HG03135 (cell line): ENCODE data around the gene BBLN.

ENCODE experiments used
- ATAC-seq: cut with Tn5 transposase; IDR thresholded peaks from one replicate; pipeline ENCODE4 v1.9.1; 2021; ENCODE audit warnings: mild to moderate bottlenecking, moderate library complexity; ENCODE audit not compliant: unreplicated experiment

BBLN gene

GRCh38 chr9:128188209-128188608 lies 28.1 kb downstream of the BBLN start:
- ATAC-seq: no peak

GRCh38 chr9:128190013-128190412 lies 29.9 kb downstream of the BBLN start:
- no peak for ATAC-seq

GRCh38 chr9:128190516-128191405 lies 30.7 kb downstream of the BBLN start:
- peak; percentile 23 for ATAC-seq

GRCh38 chr9:128191406-128192046 lies 31.5 kb downstream of the BBLN start, which contains the start of gene CIZ1:
CIZ1 (minus strand) TSS chr9:128191572; CDS start chr9:128190857, 715 bp downstream.
- ATAC-seq: peak; percentile 72

DNA sequence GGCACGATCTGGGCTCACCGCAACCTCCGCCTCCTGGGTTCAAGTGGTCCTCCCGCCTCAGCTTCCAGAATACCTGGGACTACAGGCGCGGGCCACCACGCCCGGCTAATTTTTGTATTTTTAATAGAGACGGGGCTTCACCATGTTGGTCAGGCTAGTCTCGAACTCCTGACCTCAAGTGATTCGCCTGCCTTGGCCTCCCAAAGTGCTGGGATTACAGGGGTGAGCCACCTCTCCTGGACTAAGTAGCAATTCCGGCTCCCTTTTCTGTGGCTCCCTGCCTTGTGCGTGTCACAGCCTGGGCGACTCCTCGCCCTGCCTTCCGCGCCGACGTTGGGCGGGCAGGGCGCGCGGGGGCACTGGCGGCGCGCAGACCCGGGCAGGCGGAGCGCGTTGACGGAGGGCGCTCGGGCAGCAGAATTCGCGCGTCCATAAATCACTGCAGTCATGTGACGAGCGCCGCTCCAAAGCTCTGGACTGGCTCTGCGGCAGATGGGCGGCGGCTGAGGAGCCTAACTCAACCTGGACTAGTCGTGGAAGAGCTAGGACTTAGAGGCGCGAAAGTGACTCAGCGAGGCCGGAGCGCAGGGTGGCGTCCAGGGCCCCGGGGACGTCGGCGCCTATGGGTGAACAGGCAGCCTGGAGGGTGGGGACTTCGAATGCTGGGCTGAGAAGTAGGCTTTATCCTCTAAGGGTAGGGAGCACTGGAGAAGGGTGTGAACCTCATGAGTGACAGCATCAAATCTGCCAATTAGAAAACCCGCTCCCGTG lies 32.7 kb downstream of the BBLN start:
- peak; percentile 55 for ATAC-seq

DNA sequence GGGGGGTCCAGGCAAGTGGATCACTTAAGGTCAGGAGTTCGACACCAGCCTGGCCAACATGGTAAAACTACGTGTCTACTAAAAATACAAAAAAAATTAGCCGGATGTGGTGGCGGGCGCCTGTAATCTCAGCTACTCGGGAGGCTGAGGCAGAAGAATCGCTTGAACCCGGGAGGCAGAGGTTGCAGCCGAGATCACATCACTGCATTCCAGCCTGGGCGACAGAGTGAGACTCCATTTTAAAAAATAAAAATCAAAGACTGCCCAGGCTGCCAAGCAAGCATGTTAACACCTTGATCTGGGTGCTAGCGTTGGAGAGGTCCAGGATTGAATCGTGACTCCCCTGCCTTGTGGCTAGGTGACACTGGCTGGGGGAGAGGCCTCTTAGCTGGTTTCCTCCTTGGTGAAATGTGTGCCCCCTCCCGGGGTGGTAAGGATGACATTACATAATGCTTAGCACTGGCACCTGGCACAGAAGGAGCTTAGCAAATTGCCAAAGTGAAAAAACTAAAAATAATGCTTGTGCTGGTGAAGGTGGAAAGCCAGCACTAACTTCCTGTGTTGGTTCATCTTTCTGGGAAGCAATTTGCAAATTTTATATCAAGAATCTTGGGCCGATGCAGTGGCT lies 33.5 kb downstream of the BBLN start:
- ATAC-seq: no peak

DNA sequence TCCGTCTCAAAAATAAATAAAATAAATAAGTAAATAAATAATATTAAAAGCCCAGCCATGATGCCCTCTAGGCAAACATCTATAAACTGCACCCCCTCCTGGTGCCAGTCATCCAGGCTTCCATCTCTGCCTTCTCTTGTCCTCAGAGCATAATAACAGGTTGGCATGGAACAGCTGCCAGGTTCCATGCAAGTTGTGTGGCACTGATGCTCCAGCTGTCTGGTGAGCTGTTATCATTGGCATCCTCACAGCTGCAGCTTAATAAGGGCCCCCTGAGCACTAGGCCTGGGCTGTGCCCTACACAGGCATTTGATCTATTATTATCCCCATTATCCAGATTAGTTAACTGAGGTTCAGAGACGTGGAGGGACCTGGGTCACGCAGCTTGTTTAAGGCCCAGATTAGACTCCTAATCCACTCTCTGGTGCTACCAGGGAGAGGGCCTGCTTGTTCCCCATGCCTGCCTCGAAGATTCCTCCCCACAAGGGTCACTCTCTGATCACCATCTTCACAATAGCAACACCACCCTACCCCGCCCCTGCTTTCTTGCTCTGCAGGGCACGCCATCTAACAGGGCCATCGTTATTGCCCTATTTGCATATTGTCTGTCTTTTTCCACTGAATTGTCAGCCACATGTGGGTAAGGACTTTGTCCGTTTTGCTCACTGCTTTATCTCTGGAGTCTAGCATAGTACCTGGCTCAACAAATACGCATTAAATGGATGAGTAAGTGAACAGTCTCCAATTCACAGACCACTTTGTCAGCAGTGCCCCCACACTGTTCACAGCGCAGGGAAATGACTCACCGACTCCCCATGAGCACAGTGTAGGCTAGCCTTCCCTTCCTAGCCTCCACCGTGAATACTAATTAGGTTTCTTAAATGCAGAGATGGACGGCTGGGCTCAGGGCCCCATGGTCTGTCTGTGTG lies 41.6 kb downstream of the BBLN start:
- ATAC-seq: no peak

DNA sequence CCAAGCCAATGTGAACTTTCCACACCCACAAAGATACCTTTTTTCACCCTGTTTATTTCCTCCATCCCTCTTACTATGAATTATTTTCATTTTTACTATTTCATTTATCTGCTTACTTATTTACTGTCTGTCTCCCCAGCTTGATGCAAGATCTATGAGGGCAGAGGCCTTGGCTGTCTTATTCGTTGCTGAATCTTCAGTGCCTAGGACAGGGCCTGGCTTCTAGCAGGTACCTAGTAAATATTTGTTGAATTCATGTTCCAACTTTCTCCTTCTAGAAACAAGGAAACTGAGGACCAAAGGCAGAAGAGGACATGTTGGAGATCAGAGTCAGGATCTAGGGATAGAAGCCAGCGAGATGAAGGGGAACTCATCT lies 42.6 kb downstream of the BBLN start:
- ATAC-seq: no peak

DNA sequence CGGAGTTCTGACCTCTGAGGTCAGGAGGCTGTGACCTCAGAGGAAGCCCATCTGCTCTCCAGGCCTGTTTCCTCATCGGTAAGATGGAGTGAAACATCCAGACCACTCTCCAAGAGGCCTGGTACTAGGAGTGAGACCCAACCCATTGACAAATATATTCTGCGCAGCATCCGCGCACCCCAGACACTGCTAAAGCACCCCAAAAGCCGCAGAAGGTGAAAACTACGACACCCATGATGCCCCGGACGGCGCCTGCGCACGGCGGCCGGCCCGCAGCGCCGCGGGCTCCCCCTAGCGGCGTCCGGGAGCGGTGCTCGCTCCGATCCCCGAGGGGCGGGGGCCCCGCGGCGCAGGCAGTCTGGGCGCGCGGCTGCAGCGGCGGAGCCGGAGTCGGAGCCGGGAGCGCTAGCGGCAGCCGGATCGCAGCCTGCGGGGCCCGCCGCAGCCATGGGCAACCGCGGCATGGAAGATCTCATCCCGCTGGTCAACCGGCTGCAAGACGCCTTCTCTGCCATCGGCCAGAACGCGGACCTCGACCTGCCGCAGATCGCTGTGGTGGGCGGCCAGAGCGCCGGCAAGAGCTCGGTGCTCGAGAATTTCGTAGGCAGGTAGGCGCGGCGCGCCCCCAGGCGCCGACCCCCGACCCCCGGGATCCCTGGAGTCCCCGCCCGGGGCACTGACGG lies 43.1 kb downstream of the BBLN start, which contains the start of gene DNM1:
Gene DNM1, plus strand, starts transcription at position 356 of the 683 bp plus-strand sequence. Its CDS starts 92 bp downstream, at position 448.
- peak; percentile 80 for ATAC-seq

- ATAC-seq: no peak
Observed at GRCh38 chr9:128203707-128204551, 43.9 kb downstream of the BBLN start.

DNA sequence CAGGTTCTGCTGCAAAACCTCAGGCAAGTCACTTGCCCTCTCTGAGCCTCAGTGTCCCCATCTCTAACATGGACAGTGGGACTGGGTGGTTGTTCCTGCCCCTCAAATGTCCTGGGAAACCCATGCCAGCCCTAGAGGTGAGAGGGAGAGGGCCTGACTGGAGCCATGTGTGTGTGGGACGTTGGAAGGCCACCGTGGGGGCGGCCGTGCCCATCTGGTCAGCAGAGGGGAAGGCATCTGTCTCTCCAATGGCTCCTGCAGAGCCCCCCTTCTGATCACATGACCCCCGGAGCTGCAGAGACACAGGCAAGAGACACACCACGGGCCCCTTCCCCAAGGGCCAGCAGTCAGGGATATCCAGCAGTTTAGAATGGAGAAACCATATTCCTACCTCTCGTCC lies 44.8 kb downstream of the BBLN start:
- ATAC-seq: no peak

DNA sequence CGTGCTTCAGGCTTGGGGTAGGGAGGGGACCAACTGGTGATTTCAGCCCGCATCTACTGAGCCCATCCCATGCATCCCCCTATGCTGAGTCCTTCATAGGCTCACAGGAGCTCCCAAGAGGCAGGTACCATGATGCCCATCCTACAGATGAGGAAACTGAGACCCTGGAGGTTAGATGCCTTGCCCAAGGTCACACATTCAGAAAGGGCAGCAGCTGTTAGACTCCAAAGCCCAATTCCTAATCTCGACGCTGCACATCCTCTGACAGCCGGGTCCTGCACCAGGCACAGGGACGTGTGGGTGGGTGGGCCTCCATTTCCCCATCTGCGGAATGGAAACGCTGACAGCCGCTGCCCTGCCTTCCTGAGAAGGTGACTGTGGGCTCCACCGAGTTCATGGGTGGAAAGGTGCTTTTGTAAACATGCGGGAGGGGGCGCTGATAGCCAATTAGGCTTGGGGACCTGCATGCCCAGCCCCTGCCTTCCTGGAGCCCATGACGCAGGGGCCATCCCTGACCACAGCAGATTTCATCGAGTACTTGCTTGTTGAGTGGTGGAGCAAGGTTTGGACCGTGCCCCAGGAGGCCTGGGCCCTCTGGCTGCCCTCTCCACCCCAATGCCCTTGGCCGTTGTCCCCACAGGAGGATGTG lies 45.4 kb downstream of the BBLN start:
- no peak for ATAC-seq

DNA sequence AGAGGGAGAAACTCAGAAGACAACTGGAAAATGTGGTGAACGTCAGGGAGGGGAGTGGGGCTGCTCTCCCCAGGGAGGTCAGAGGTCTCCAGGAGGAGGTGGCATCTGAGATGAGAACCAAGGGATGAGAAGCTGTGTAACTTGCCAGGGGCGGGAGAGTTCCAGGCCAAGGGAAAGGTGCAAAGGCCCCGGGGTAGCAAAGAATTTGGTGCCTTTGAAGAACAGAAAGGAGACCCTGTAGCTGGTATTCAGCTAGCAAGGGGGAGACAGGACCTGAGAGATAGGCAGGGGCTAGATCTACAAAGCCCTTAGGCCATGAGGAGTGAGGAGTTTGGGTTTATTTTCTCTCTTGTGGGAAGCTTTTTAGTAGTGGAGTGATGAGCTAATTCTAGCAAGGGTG lies 46.4 kb downstream of the BBLN start:
- ATAC-seq: no peak

GRCh38 chr9:128206916-128207910 lies 47.1 kb downstream of the BBLN start:
- ATAC-seq: no peak

- ATAC-seq: no peak
Observed at GRCh38 chr9:128208386-128208785, 48.3 kb downstream of the BBLN start.

DNA sequence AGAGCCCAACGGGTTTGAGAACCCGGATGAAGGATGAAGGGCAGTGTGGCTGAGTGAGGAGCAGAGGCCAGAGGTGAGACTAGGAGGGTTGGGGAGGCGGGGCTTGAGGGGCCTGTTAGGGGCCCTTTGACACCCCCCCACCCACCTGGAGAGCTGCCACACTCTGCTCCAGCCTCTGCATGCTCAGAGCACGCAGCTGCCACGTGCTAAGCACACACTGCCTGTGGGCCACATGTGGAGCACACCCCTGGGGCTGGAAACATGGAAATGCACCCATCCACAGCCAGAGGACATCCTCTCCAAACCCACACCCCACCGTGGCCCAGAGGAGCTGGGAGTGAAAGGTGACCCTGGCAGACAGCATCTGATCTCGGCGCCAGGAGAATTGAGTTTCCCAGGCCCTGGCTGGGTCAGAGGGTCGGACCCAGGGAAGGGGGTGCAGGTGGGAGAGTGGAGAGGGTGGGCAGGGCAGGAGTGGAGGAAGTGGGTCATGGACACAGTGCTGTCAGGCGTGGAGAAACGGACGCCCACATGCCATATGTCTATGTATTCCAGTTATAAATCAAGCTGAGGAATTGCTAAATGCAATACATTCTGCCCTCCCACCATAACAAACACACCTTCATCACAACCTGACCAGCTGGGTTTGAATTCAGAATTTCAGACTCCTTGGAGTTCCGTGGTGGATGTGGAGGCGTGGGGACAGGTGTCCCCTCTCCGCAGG lies 49.0 kb downstream of the BBLN start:
- no peak for ATAC-seq
